Activated B cell treated with CpG ODN at 0.5 μM for 24 hours (primary cell): Measurements from ENCODE around the gene ZCCHC17. TPM values are rescaled to one million over a fixed set of nuclear protein-coding genes. Genes with fewer than 3 reads are reported as not detected.

Source experiments
- ATAC-seq: fragments of 200-7000 bp; cut with Tn5 transposase; one replicate; pipeline ENCODE4 v1.10.0; 2021; ENCODE audit warnings: low read depth, mild to moderate bottlenecking, moderate library complexity
- CTCF ChIA-PET: fragments of 350-600 bp; sonication (Branson Sonifier 250); formaldehyde crosslinking; loops from one replicate; lab custom pipeline; 2021; ENCODE audit warnings: antibody characterized with exemption; lab: Charles Lee
- POLR2A ChIA-PET: fragments of 350-600 bp; sonication (Branson Sonifier 250); formaldehyde crosslinking; loops from one replicate; lab custom pipeline; 2021; ENCODE audit warnings: antibody characterized with exemption; lab: Charles Lee
- DNase-seq: peaks from one replicate; pipeline ENCODE4 v3.0.0; 2022
- H3K27ac Mint-ChIP-seq: one replicate; pipeline ENCODE4 v1.8.0; 2020; ENCODE audit warnings: mixed read lengths
- H3K27me3 Mint-ChIP-seq: one replicate; pipeline ENCODE4 v1.8.0; 2021; ENCODE audit warnings: mixed read lengths
- H3K36me3 Mint-ChIP-seq: one replicate; pipeline ENCODE4 v1.8.0; 2021; ENCODE audit warnings: low read depth, mixed read lengths
- H3K4me1 Mint-ChIP-seq: one replicate; pipeline ENCODE4 v1.8.0; 2021; ENCODE audit warnings: mixed read lengths
- H3K4me3 Mint-ChIP-seq: one replicate; pipeline ENCODE4 v1.8.0; 2020; ENCODE audit warnings: mild to moderate bottlenecking, mixed read lengths
- H3K9me3 Mint-ChIP-seq: one replicate; pipeline ENCODE4 v1.8.0; 2020; ENCODE audit warnings: mixed read lengths
- intact Hi-C: fragments of 100-400 bp; cut with micrococcal nuclease; formaldehyde crosslinking; loops from one replicate; pipeline ENCODE4 v1.15.1; 2024
- total RNA-seq: library from RNA; stranded (reverse); gene quantifications from 2 replicates; pipeline ENCODE4 v1.2.3, GENCODE V29; 2022
- TF ChIP-seq, protein P1 (sequence below): fragments of 200-600 bp; IDR thresholded peaks from one replicate; pipeline ENCODE4 v1.8.0; 2022; ENCODE audit warnings: antibody characterized with exemption, mild to moderate bottlenecking

ZCCHC17 gene
- total RNA-seq, 1 donor from 2014 or later = 19.5 TPM

DNA sequence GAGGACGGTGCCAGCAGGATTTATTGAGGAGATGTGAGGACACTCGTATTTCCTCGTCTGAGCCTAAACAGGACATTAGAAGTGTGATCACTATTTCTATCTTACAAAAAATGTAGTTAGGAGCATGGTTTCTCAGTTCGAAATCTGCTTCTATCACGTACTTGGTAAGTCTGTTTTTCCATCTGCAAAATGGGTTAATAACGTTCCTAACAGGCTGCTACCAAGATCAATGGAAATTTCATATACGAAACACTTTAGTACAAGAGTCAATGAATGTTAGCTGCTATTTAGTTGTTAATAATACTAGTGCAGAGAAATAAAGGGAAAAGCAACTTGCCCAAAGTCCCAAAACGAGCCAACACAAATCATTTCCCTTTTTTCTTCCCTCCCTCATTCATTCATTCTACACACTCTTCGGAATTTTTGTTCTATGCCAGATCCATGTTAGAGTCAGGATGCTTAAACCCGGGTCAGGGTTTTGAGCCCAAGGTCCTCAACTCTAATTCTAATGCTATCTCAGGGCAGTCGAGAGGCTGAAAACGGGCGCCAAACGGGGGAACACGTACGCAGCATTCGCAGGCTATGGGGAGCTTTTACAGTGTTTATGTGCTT, 852 bp upstream of the ZCCHC17 start:
- no peaks in the 10 kb centered on the region for H3K9me3 Mint-ChIP-seq
- ChIA-PET CTCF (no interaction called here), POLR2A (interaction anchor here (0.6 to 1.4 kb wide), 7 partner anchors 8 to 1623 kb away, joined by 3 to 5 read pairs (median 4); partner anchors contain the start of gene PEF1)
- no peak for DNase-seq
- no peak overlapping the region for H3K27ac Mint-ChIP-seq
- peaks cover 24% of the 10 kb centered on the region for H3K36me3 Mint-ChIP-seq
- no peak for ATAC-seq
- TF ChIP-seq, protein P1, sequence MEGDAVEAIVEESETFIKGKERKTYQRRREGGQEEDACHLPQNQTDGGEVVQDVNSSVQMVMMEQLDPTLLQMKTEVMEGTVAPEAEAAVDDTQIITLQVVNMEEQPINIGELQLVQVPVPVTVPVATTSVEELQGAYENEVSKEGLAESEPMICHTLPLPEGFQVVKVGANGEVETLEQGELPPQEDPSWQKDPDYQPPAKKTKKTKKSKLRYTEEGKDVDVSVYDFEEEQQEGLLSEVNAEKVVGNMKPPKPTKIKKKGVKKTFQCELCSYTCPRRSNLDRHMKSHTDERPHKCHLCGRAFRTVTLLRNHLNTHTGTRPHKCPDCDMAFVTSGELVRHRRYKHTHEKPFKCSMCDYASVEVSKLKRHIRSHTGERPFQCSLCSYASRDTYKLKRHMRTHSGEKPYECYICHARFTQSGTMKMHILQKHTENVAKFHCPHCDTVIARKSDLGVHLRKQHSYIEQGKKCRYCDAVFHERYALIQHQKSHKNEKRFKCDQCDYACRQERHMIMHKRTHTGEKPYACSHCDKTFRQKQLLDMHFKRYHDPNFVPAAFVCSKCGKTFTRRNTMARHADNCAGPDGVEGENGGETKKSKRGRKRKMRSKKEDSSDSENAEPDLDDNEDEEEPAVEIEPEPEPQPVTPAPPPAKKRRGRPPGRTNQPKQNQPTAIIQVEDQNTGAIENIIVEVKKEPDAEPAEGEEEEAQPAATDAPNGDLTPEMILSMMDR = no peak
- H3K4me3 Mint-ChIP-seq = no peak overlapping the region
- no peaks in the 10 kb centered on the region for H3K27me3 Mint-ChIP-seq
- H3K4me1 Mint-ChIP-seq = peaks cover 13% of the 10 kb centered on the region
- intact Hi-C loops = loop anchor here (2.0 to 5.0 kb wide), 6 partner anchors 127 to 1686 kb away; partner anchors contain the start of genes PUM1, RBBP4, S100PBP and YARS1

DNA sequence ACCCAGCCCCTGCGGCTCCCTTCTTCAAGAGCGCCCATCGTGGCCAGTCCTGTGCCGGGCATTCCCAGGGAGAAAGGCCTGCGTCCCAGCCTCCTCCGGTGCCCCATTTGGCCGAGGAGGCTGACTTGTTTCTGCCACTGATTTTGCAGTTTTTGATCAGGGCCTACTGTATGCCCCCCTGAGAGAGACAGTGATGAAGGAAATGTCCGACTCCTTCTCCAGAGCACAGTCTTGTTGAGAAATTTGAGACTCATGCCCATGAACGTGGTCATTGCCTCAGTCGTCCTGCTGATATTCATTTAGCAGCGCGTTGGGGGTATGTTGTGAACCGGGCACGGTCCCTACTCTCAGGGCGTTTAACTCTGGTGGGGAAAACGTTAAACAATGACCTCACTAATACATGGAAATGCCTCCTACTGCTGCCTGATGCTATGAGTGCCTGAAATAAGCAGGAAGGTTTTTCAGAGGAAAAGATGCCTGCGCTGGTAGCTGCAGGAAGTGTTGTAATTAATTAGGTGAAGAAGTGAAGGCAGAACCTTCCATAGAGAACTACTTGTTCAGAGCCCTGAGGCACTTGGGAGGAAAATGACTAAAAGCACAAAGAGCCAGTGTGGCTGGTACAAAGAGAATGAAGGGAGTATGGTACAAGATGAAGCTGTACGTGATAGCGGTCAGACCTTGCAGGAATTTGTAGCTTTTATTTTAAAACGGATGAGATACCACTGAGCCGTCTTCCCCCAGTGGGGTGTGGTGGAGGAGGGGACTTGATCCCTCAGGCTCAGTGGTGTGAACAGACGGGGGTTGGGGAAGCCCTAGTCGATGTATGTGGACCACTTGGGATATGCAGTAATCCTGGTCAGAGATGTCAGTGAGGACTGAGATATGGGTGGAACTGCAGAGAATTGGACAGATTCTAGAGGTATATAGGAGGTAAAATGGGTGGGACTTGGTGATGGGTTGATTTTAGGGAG, 730 bp downstream of the ZCCHC17 start:
- ChIA-PET POLR2A (interaction anchor here (0.5 to 1.4 kb wide), 12 partner anchors 10 to 1354 kb away, joined by 3 to 8 read pairs (median 4); partner anchors contain the start of genes FABP3, PEF1, RBBP4 and ZBTB8OS), CTCF (interaction anchor here (0.8 kb wide), 1 partner anchor 113 kb away, joined by 3 read pairs; no protein-coding TSS in a partner anchor)
- no peak for ATAC-seq
- Mint-ChIP-seq H3K4me1 (peaks cover 13% of the 10 kb centered on the region), H3K9me3 (no peaks in the 10 kb centered on the region), H3K36me3 (peaks cover 10% of the 10 kb centered on the region), H3K27me3 (no peaks in the 10 kb centered on the region), H3K27ac (no peak overlapping the region), H3K4me3 (no peak overlapping the region)
- DNase-seq = no peak
- TF ChIP-seq, protein P1 = no peak
- intact Hi-C loops = loop anchor here (2.0 to 5.0 kb wide), 6 partner anchors 125 to 1685 kb away; partner anchors contain the start of genes PUM1, RBBP4, S100PBP and YARS1

DNA sequence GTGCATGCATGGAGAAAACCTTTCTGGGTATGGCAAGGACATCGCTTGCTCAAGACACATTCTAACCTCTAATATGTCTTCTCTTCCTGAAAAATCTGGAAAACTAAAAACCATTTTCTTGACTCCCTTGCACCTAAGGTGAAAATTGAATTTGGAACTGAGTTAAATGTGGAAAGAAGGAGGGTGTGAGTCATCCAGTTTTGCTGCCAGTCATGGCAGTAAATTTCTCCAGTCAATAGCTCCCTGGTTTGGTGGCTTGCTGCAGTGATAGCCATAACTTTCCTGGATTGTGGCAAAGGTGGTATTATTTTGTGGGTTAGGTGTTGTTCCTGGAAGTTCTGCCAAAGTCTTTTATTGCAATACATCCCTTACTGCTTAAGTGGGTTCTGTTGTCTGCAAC, 2.5 kb downstream of the ZCCHC17 start:
- ChIA-PET CTCF (no interaction called here), POLR2A (no interaction called here)
- no peak overlapping the region for H3K27ac Mint-ChIP-seq
- TF ChIP-seq, protein P1 = no peak
- no peaks in the 10 kb centered on the region for H3K27me3 Mint-ChIP-seq
- no peaks in the 10 kb centered on the region for H3K36me3 Mint-ChIP-seq
- no peaks in the 10 kb centered on the region for H3K9me3 Mint-ChIP-seq
- no peak overlapping the region for H3K4me3 Mint-ChIP-seq
- intact Hi-C loops = loop anchor here (5.0 kb wide), 1 partner anchor 1683 kb away; no protein-coding TSS in a partner anchor
- no peak for DNase-seq
- no peak for ATAC-seq
- peaks cover 11% of the 10 kb centered on the region for H3K4me1 Mint-ChIP-seq

DNA sequence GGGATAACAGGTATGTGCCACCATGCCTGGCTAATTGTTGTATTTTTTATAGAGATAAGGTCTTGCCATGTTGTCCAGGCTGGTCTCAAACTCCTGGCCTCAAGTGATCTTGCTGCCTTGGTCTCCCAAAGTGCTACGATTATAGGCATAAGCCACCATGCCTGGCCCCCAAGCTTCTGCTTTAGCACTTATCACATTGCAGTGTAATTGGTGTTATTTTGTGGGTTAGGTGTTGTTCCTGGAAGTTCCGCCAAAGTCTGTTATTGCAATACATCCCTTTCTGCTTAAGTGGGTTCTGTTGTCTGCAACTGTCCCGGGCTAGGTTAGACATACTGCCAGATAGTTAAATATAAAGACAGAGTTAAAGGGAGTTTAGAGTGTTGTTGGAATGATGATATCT, 3.4 kb downstream of the ZCCHC17 start:
- Mint-ChIP-seq H3K4me1 (peaks cover 11% of the 10 kb centered on the region), H3K9me3 (no peaks in the 10 kb centered on the region), H3K27ac (no peak overlapping the region), H3K4me3 (no peak overlapping the region), H3K27me3 (no peaks in the 10 kb centered on the region), H3K36me3 (peaks cover 4% of the 10 kb centered on the region)
- ATAC-seq = no peak
- DNase-seq = no peak
- TF ChIP-seq, protein P1 = no peak
- ChIA-PET CTCF (no interaction called here), POLR2A (no interaction called here)
- intact Hi-C loops = no loop called here
